Astrocyte (in vitro differentiated cells and primary cell): ENCODE data around the gene PLD3.

Experiments used
- CTCF ChIP-seq: IDR thresholded peaks from 2 replicates; pipeline ENCODE4 v1.5.1; 2011; ENCODE audit warnings: low read depth, mild to moderate bottlenecking, inconsistent platforms, low read length, moderate library complexity; ENCODE audit not compliant: insufficient read depth
- EZH2 ChIP-seq: IDR thresholded peaks from 2 replicates; pipeline ENCODE4 v1.6.1; 2012; ENCODE audit warnings: mild to moderate bottlenecking, low read length, inconsistent platforms; ENCODE audit not compliant: insufficient read depth

- no peak for TF ChIP-seq CTCF
- TF ChIP-seq EZH2, result no peak
These were observed 59.5 kb downstream of the PLD3 start for GRCh38 chr19:40407714-40408597.
